ENCODE results near the gene LHFPL3.

DNA sequence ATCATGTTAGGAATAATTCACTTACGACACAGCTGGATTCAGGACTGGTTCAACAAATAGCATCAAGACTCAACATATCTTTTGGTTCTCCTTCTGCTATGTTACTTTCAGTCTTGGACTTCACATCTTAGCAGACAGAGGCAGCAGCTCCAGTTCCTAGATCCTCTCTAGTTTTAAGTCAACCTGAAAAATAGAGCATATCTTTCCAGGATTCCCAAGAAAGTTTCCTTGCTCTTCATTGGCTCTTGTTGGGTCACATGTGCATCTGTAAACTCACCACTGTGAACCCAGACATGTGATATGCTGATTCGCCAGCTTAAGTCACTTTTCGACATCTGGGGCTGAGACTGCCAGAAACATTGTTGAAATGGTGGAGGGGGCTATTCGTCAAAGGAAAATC, 475.5 kb downstream of the LHFPL3 start:
- TF ChIP-seq CTCF (conservative IDR thresholded peaks at IDR 0.05 in 1 of 2, IDR thresholded peaks at IDR 0.05 in 1 of 2; ENCODE audit: low read depth in 1 of 2, low read length in 2 of 2) (no peak), EZH2 (IDR thresholded peaks at IDR 0.05; ENCODE audit: low read length, missing control alignments) (no peak)

Data from fibroblast of lung (primary cell).